Measurements from ENCODE around the gene PCDHGC3. TPM values are rescaled to one million over a fixed set of nuclear protein-coding genes. Genes with fewer than 3 reads are reported as not detected.

PCDHGC3 gene
- total RNA-seq, 1 donor = 0.42 TPM

DNA sequence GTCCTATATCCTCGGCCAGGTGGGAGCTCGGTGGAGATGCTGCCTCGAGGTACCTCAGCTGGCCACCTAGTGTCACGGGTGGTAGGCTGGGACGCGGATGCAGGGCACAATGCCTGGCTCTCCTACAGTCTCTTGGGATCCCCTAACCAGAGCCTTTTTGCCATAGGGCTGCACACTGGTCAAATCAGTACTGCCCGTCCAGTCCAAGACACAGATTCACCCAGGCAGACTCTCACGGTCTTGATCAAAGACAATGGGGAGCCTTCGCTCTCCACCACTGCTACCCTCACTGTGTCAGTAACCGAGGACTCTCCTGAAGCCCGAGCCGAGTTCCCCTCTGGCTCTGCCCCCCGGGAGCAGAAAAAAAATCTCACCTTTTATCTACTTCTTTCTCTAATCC is 2.0 kb downstream of the PCDHGC3 start:
- H3K9me3 ChIP-seq (ENCODE audit: low read depth, low read length) = no peaks in the 10 kb centered on the region
- H3K27me3 ChIP-seq (ENCODE audit: insufficient read depth, low read length) = peaks cover 78% of the 10 kb centered on the region
- H3K4me1 ChIP-seq (ENCODE audit: insufficient read depth, low read length) = peaks cover 23% of the 10 kb centered on the region
- no peak overlapping the region for H3K4me3 ChIP-seq (ENCODE audit: low read length)

GRCh38 chr5:141478321-141478945 is 2.7 kb downstream of the PCDHGC3 start:
- H3K4me3 ChIP-seq (ENCODE audit: low read length) = no peak overlapping the region
- no peaks in the 10 kb centered on the region for H3K9me3 ChIP-seq (ENCODE audit: low read depth, low read length)
- H3K27me3 ChIP-seq (ENCODE audit: insufficient read depth, low read length) = peaks cover 83% of the 10 kb centered on the region
- peaks cover 23% of the 10 kb centered on the region for H3K4me1 ChIP-seq (ENCODE audit: insufficient read depth, low read length)

DNA sequence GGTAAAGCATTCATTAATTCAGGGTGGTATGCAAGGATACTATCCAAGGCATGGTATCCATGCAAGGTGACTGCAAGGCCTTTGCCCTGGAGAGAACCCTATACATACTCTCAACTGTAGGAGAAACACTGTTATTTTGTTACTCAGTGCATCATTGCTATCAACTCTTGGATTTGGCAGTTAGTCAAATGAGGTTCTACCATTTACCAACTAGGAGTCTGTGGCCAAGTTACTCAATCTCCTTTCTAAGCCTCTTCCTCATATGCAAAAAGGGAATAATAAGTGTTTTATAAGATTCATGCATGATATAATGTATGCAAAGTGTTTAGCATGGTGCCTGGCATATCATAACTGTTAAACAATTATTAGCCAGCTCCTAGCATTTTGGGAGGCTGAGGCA is 4.0 kb downstream of the PCDHGC3 start:
- no peaks in the 10 kb centered on the region for H3K9me3 ChIP-seq (ENCODE audit: low read depth, low read length)

DNA sequence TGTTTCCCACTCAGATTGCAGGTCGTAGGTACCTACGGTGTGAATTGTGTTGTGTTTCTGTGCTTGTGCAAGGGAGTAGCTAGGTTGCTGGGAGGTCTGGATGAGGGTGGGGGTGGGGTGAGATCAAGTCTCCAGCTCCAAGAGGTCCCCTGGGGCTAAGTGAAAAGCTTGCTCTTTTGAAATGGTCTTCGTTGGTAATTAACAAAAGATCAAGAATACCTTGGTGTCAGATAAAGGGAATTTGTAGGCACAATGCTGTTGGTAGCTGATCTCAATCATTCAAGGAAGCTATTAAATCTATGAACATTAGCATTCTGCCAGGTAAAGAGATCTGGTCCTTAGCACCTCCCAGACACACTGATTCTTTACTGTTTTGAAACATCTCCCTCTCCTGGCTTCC is 8.1 kb downstream of the PCDHGC3 start:
- H3K4me3 ChIP-seq (ENCODE audit: low read length) = no peak overlapping the region
- no peaks in the 10 kb centered on the region for H3K9me3 ChIP-seq (ENCODE audit: low read depth, low read length)
- H3K27me3 ChIP-seq (ENCODE audit: insufficient read depth, low read length) = peaks cover 73% of the 10 kb centered on the region
- peaks cover 7% of the 10 kb centered on the region for H3K4me1 ChIP-seq (ENCODE audit: insufficient read depth, low read length)

More for the DNA sequence above, 4.0 kb downstream of the PCDHGC3 start:
- H3K4me3 ChIP-seq (ENCODE audit: low read length) = no peak overlapping the region
- H3K27me3 ChIP-seq (ENCODE audit: insufficient read depth, low read length) = peaks cover 83% of the 10 kb centered on the region
- peaks cover 24% of the 10 kb centered on the region for H3K4me1 ChIP-seq (ENCODE audit: insufficient read depth, low read length)

GRCh38 chr5:141484310-141484640 is 8.5 kb downstream of the PCDHGC3 start:
- Histone ChIP-seq H3K27me3 (ENCODE audit: insufficient read depth, low read length) (peaks cover 69% of the 10 kb centered on the region), H3K4me1 (ENCODE audit: insufficient read depth, low read length) (peaks cover 7% of the 10 kb centered on the region), H3K9me3 (ENCODE audit: low read depth, low read length) (no peaks in the 10 kb centered on the region), H3K4me3 (ENCODE audit: low read length) (no peak overlapping the region)

GRCh38 chr5:141484641-141485311 is 9.0 kb downstream of the PCDHGC3 start, which contains the start of gene PCDHGC4:
Gene PCDHGC4 (plus strand): TSS chr5:141485030. CDS start chr5:141485174, 144 bp downstream.
- H3K9me3 ChIP-seq (ENCODE audit: low read depth, low read length) = no peaks in the 10 kb centered on the region
- peaks cover 66% of the 10 kb centered on the region for H3K27me3 ChIP-seq (ENCODE audit: insufficient read depth, low read length)
- peaks cover 7% of the 10 kb centered on the region for H3K4me1 ChIP-seq (ENCODE audit: insufficient read depth, low read length)
- no peak within 1 kb of the TSS for H3K4me3 ChIP-seq (ENCODE audit: low read length)

GRCh38 chr5:141485321-141486055 is 9.7 kb downstream of the PCDHGC3 start:
- Histone ChIP-seq H3K9me3 (ENCODE audit: low read depth, low read length) (no peaks in the 10 kb centered on the region), H3K4me3 (ENCODE audit: low read length) (no peak overlapping the region), H3K4me1 (ENCODE audit: insufficient read depth, low read length) (peaks cover 7% of the 10 kb centered on the region), H3K27me3 (ENCODE audit: insufficient read depth, low read length) (peaks cover 66% of the 10 kb centered on the region)

DNA sequence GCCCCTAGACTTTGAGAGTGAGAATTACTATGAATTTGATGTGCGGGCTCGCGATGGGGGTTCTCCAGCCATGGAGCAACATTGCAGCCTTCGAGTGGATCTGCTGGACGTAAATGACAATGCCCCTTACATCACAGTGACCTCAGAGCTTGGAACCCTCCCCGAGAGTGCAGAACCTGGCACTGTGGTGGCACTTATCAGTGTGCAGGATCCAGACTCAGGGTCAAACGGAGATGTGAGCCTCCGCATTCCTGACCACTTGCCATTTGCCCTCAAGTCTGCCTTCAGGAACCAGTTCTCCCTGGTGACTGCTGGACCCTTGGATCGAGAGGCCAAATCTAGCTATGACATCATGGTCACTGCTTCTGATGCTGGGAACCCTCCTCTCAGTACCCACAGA is 10.3 kb downstream of the PCDHGC3 start:
- H3K4me3 ChIP-seq (ENCODE audit: low read length) = no peak overlapping the region
- H3K27me3 ChIP-seq (ENCODE audit: insufficient read depth, low read length) = peaks cover 66% of the 10 kb centered on the region
- H3K9me3 ChIP-seq (ENCODE audit: low read depth, low read length) = no peaks in the 10 kb centered on the region
- peaks cover 7% of the 10 kb centered on the region for H3K4me1 ChIP-seq (ENCODE audit: insufficient read depth, low read length)

DNA sequence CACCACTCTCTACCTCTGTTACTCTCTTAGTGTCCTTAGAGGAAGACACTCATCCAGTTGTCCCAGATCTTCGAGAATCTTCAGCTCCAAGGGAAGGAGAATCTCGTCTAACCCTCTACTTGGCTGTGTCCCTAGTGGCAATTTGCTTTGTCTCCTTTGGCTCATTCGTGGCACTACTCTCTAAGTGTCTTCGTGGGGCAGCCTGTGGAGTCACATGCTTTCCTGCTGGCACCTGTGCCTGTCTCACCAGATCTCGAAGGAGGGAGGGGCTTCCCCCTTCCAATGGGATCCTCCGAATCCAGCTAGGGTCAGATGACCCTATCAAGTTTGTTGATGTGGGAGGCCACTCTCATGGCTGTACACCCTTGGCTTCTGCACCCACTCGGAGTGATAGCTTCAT is 11.4 kb downstream of the PCDHGC3 start:
- Histone ChIP-seq H3K9me3 (ENCODE audit: low read depth, low read length) (no peaks in the 10 kb centered on the region), H3K27me3 (ENCODE audit: insufficient read depth, low read length) (peaks cover 74% of the 10 kb centered on the region), H3K4me3 (ENCODE audit: low read length) (no peak overlapping the region), H3K4me1 (ENCODE audit: insufficient read depth, low read length) (peaks cover 14% of the 10 kb centered on the region)

DNA sequence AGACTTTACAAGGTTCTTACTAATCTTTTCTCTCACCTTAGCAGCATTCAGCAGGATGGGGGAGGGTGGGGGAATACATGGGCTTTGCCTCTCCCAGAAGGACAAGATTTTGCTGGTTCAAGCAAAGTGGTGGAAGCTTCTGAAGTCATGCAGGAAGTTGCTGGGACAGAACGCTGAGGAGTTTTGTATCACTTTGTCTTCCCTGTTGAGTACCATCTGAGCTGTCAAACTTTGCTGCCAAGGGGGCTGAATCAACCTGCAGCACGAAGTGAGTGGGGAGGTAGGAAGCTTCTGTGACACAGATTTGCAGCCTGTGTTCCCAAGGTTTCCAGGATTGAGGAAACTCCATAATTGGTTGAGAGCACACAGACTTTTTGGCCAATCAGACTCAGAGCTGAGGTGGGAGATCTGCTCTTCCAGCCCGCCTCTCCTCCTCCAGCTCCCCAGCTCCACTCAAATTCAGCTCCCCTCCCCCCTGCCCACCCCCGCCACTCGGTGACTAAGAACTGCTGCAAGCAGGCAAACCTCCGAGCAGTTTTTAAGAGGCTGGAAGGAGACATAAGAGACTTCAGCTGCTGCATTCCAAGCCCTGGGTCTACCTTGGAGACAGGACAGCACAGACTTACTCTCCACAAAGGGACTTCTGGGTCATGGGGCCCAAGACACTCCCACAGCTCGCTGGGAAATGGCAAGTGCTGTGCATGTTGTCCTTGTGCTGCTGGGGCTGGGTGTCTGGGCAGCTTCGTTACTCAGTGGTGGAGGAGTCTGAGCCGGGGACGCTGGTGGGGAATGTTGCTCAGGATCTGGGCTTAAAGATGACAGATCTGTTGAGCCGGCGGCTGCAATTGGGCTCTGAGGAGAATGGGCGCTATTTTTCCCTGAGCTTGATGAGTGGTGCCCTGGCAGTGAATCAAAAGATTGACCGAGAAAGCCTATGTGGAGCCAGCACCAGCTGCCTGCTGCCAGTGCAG is 13.1 kb downstream of the PCDHGC3 start, which contains the start of gene PCDHGC5:
TSS of gene PCDHGC5 (plus strand) at position 491 of the 971 bp plus-strand sequence. CDS start at position 651, 160 bp downstream.
- Histone ChIP-seq H3K27me3 (ENCODE audit: insufficient read depth, low read length) (peaks cover 79% of the 10 kb centered on the region), H3K4me3 (ENCODE audit: low read length) (no peak within 1 kb of the TSS), H3K9me3 (ENCODE audit: low read depth, low read length) (no peaks in the 10 kb centered on the region), H3K4me1 (ENCODE audit: insufficient read depth, low read length) (peaks cover 20% of the 10 kb centered on the region)

- H3K4me1 ChIP-seq (ENCODE audit: insufficient read depth, low read length) = peaks cover 18% of the 10 kb centered on the region
- no peaks in the 10 kb centered on the region for H3K9me3 ChIP-seq (ENCODE audit: low read depth, low read length)
- H3K4me3 ChIP-seq (ENCODE audit: low read length) = no peak overlapping the region
- H3K27me3 ChIP-seq (ENCODE audit: insufficient read depth, low read length) = peaks cover 79% of the 10 kb centered on the region
These were observed 14.1 kb downstream of the PCDHGC3 start for GRCh38 chr5:141489841-141490240.

DNA sequence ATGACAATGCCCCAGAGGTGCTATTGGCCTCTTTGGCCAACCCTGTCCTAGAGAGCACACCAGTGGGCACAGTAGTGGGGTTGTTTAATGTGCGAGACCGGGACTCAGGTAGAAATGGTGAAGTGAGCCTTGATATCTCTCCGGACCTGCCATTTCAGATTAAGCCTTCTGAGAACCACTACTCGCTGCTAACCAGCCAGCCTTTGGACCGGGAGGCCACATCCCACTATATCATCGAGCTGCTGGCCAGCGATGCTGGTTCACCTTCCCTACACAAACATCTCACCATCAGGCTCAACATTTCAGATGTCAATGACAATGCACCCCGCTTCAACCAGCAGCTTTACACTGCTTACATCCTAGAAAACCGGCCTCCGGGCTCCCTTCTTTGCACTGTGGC is 14.5 kb downstream of the PCDHGC3 start:
- H3K4me3 ChIP-seq (ENCODE audit: low read length) = no peak overlapping the region
- H3K27me3 ChIP-seq (ENCODE audit: insufficient read depth, low read length) = peaks cover 79% of the 10 kb centered on the region
- H3K9me3 ChIP-seq (ENCODE audit: low read depth, low read length) = no peaks in the 10 kb centered on the region
- peaks cover 14% of the 10 kb centered on the region for H3K4me1 ChIP-seq (ENCODE audit: insufficient read depth, low read length)

DNA sequence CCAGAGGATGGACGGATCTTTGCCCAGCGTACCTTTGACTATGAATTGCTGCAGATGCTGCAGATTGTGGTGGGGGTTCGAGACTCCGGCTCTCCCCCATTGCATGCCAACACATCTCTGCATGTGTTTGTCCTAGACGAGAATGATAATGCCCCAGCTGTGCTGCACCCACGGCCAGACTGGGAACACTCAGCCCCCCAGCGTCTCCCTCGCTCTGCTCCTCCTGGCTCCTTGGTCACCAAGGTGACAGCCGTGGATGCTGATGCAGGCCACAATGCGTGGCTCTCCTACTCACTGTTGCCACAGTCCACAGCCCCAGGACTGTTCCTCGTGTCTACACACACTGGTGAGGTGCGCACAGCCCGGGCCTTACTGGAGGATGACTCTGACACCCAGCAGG is 15.0 kb downstream of the PCDHGC3 start:
- peaks cover 13% of the 10 kb centered on the region for H3K4me1 ChIP-seq (ENCODE audit: insufficient read depth, low read length)
- no peak overlapping the region for H3K4me3 ChIP-seq (ENCODE audit: low read length)
- peaks cover 74% of the 10 kb centered on the region for H3K27me3 ChIP-seq (ENCODE audit: insufficient read depth, low read length)
- no peaks in the 10 kb centered on the region for H3K9me3 ChIP-seq (ENCODE audit: low read depth, low read length)

- H3K4me1 ChIP-seq (ENCODE audit: insufficient read depth, low read length) = peaks cover 13% of the 10 kb centered on the region
- no peak overlapping the region for H3K4me3 ChIP-seq (ENCODE audit: low read length)
- H3K9me3 ChIP-seq (ENCODE audit: low read depth, low read length) = no peaks in the 10 kb centered on the region
- peaks cover 73% of the 10 kb centered on the region for H3K27me3 ChIP-seq (ENCODE audit: insufficient read depth, low read length)
These were observed 15.8 kb downstream of the PCDHGC3 start for GRCh38 chr5:141491323-141492167.

All from mononuclear cell (primary cell).